GM04504 (cell line): ENCODE results near the gene COL12A1.

ENCODE experiments used
- DNase-seq: peaks from one replicate; pipeline ENCODE4 v3.0.0-alpha.2; 2012; ENCODE audit warnings: low read depth

COL12A1 gene

GRCh38 chr6:75205776-75206575, at the start of gene COL12A1:
TSS of gene COL12A1 (minus strand) at chr6:75206053. CDS start at chr6:75202792, 3,261 bp downstream.
- DNase-seq, result peak; percentile 99

DNA sequence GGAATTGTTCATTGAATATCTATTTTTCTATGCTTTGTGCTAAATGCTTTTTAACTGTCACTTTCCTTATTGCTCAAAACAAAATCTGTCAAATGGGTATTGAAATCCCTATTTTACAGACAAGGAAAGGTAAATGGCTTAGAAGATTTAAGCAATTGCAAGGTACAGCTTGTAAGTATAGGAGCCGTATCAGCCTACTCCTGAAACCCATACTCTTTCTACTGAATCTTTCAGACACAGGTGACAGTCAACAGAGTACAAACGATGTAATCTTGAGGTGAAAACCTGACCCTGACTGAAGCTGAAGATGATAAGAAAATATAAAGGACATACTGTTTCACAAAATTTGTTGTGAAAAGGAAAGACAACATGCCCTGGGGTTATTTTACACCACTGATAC, 44.7 kb upstream of the COL12A1 start:
- DNase-seq, result no peak

GRCh38 chr6:75249837-75250236, 44.0 kb upstream of the COL12A1 start:
- no peak for DNase-seq

- DNase-seq, result no peak
Observed at GRCh38 chr6:75246386-75246785, 40.5 kb upstream of the COL12A1 start.

GRCh38 chr6:75244063-75244584, 38.3 kb upstream of the COL12A1 start:
- DNase-seq, result no peak

- peak; percentile 92 for DNase-seq
Observed at GRCh38 chr6:75243333-75244062, 37.6 kb upstream of the COL12A1 start, which contains the start of gene COX7A2. TSS of gene COX7A2 (minus strand) at chr6:75243801. CDS start at chr6:75243734, 67 bp downstream.

- DNase-seq, result no peak
Observed at GRCh38 chr6:75236630-75237029, 30.8 kb upstream of the COL12A1 start.

GRCh38 chr6:75235271-75235670, 29.4 kb upstream of the COL12A1 start:
- DNase-seq, result no peak

- no peak for DNase-seq
Observed at GRCh38 chr6:75234126-75234865, 28.4 kb upstream of the COL12A1 start.

- no peak for DNase-seq
Observed at GRCh38 chr6:75233092-75233615, 27.3 kb upstream of the COL12A1 start.

- peak; percentile 34 for DNase-seq
Observed at GRCh38 chr6:75230484-75231325, 24.9 kb upstream of the COL12A1 start.

GRCh38 chr6:75224303-75224926, 18.6 kb upstream of the COL12A1 start:
- DNase-seq, result no peak

GRCh38 chr6:75223428-75223827, 17.6 kb upstream of the COL12A1 start:
- no peak for DNase-seq

GRCh38 chr6:75222261-75222660, 16.4 kb upstream of the COL12A1 start:
- no peak for DNase-seq

DNA sequence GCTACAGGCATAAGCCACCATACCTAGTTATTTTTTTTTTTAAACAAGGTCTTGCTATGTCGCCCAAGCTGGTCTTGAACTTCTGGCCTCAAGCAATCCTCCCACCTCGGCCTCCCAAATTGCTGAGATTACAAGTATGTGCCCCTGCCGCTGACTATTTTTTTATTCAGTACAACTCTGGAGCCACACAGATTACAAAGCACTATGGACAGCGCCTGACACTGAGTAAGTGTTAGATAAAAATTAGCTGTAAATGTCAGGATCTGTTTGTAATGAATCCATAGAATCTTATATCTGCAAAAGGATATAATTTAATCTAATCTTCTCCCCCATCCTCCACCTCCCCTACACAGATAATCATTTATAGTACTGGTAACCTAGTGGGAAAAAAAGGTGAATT, 15.3 kb upstream of the COL12A1 start:
- DNase-seq, result no peak

DNA sequence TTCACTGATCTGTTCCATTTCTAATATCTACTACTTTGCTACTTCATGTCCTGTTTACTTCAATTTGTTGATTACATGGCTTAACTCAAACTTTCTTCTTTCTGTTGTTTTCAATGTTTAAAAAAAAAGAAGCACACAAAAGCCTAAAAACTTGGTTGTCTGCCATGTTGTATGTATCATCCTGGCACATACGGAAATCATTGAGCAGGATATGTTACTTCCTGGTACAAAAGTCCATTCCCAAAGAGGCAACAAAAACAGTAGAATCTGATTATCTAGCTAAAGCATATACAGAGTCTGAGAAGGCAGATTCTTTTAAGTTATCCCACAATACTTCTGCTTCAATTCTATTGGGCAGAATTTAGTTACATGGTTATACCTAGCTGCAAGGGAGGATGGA, 14.5 kb upstream of the COL12A1 start:
- DNase-seq, result no peak

DNA sequence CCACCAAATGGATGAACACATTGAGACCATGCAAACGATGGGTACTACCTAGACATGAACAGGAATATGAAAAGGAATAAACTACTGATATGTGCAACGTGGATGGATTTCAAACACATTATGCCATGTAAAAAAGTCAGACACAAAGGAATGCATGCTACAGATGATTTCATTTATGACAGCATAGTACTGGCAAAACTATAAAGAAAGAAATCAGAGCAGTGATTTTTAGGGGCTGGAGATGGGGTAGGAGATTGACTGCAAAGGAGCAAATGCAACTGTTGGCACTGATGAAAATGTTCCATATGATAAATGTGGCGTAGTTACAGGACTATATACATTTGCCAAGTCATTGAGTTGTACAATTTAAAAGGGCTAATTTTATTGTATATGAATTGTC, 13.4 kb upstream of the COL12A1 start:
- no peak for DNase-seq

- DNase-seq, result no peak
Observed at GRCh38 chr6:75217193-75217592, 11.3 kb upstream of the COL12A1 start.

- no peak for DNase-seq
Observed at GRCh38 chr6:75215291-75215690, 9.4 kb upstream of the COL12A1 start.

GRCh38 chr6:75213732-75214131, 7.9 kb upstream of the COL12A1 start:
- DNase-seq, result no peak

GRCh38 chr6:75213112-75213511, 7.3 kb upstream of the COL12A1 start:
- no peak for DNase-seq
